A549 treated with AZD2906 at 1 μM for 4 hours (cell line): ENCODE results near the gene EPHB1. TPM values are rescaled to one million over a fixed set of nuclear protein-coding genes. Genes with fewer than 3 reads are reported as not detected.

ENCODE experiments used
- total RNA-seq: library from RNA; stranded (reverse); fragments of 200-300 nt; extraction: Qiagen RNA extraction; gene quantifications from 5 replicates; pipeline ENCODE4 v1.2.3, GENCODE V29; 2022

The EPHB1 gene
- 0.03 to 0.13 TPM (median 0.11 TPM) in 5 replicates for total RNA-seq

DNA sequence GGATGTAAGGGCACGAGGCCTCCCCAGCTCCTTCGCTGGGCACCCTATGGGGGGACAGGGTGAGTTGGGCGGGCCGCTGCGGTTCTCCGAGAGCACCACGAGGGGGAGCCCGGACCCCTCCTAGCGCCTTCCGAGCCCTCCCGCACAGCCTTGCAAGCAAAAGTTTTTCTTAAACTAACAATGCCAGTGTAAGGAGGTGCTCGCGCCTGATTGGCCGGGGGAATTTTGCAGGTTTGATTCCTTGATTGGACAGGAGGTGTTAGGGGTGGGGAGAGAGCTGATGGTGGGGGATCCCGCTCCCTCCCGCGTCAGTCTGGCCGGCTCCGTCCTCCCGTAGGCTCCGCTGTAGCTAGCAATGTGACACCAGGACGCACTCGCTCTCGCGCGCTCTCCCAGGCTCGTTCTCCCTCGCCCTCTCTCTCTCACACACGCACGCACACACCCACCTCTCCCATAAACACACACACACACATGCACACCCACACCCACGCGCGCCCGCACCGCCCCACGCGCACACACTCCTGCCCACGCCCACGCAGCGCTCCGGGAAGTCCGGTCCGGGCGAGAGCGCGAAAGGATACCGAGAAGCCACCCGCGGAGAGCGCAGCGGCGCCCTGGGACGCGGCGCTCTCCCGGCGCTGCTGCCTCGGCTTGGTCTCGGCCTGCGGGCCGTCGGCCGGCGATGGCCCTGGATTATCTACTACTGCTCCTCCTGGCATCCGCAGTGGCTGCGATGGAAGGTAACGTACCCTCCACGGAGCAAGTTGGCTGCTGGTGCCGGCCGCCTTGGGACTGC lies at the start of gene EPHB1:
TSS of gene EPHB1 (plus strand) at position 311 of the 796 bp plus-strand sequence.

Other genes starting within 250 kb of the EPHB1 start
- gene KY, start 144.2 kb upstream of the EPHB1 start, total RNA-seq: 0.05 to 0.09 TPM (median 0.07 TPM) in 5 replicates